Left lung (tissue), 10 donors: Measurements from ENCODE around the gene ACTBL2. TPM values are rescaled to one million over a fixed set of nuclear protein-coding genes. Genes with fewer than 3 reads are reported as not detected.

Experiments used
- ATAC-seq: fragments of 200-7000 bp; cut with Tn5 transposase; one replicate; pipeline ENCODE4 v1.9.1; 2020; ENCODE audit warnings: moderate library complexity
- DNase-seq, 4 donors: peaks; one replicate each; pipeline ENCODE4 v3.0.0-alpha.2; 2013 to 2020
- H3K27ac ChIP-seq, 2 donors: fragments of 200-600 bp; sonication (generic) in 1 of 2; one replicate each; pipeline versions ENCODE4 v1.5.0 to v1.8.0; 2020 to 2021
- H3K27me3 ChIP-seq, 2 donors: fragments of 200-600 bp; sonication (generic) in 1 of 2; one replicate each; pipeline versions ENCODE4 v1.5.0 to v1.8.0; 2020 to 2021
- H3K36me3 ChIP-seq, 2 donors: fragments of 200-600 bp; sonication (generic) in 1 of 2; one replicate each; pipeline versions ENCODE4 v1.5.0 to v1.8.0; 2020 to 2021
- H3K4me1 ChIP-seq, 2 donors: fragments of 200-600 bp; one replicate each; pipeline ENCODE4 v1.8.0; 2021
- H3K4me3 ChIP-seq, 2 donors: fragments of 200-600 bp; sonication (generic) in 1 of 2; one replicate each; pipeline versions ENCODE4 v1.5.0 to v1.8.0; 2020 to 2021; ENCODE audit warnings: mild to moderate bottlenecking in 1 of 2
- H3K9me3 ChIP-seq, 2 donors: fragments of 200-600 bp; sonication (generic) in 1 of 2; one replicate each; pipeline versions ENCODE4 v1.5.0 to v1.8.0; 2020 to 2021
- intact Hi-C, 2 donors: fragments of 100-400 bp; cut with DNase I; formaldehyde crosslinking; loops; one replicate each; pipeline versions ENCODE4 v1.11.2 to v1.14.2; 2022
- polyA plus RNA-seq, 6 donors: library from polyadenylated mRNA; unstranded; fragments of 120-200 nt; gene quantifications; one replicate each; pipeline ENCODE4 v1.2.1, GENCODE V29; 2013; ENCODE audit not compliant: insufficient read length in 6 of 6
- total RNA-seq, 2 donors: library from RNA; stranded (reverse); fragmentation: NEBNext Ultra II Directional; extraction: Animal tissue kit (Norgen Biotek cat#: 25700); gene quantifications; one replicate each; pipeline ENCODE4 v1.2.1, GENCODE V29; 2021
- TF ChIP-seq, protein P1 (sequence below), 2 donors: fragments of 200-600 bp; sonication (generic) in 1 of 2; IDR thresholded peaks; one replicate each; pipeline versions ENCODE4 v1.5.0 to v1.8.0; 2021; ENCODE audit warnings: antibody characterized with exemption in 2 of 2
- donor health status: DM: no; HTN: yes; CAD: no.
- donor health status: DM: no; HTN: no; CAD: no.

Gene ACTBL2
- total and polyA plus RNA-seq, 8 donors = 0.16 to 0.29 TPM; not detected in 6

DNA sequence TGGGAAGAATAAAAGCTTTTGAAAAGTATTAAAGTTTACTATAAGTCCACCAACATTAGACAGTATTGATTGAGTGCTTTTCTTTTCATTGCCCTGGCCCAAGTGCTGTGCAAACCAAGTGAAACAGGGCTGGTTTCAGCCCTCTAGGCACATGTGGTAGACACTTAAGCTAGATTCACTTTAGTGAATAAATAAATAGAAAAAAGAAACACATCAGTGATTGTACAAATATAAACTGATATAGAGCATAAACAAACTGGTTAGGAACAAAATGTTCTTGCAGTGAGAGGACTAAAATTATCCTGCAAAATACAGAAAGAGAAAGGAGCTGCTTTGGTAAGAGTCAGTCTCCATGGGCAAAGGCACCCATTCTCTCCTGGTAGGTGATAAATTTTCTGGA lies 29.7 kb downstream of the ACTBL2 start:
- TF ChIP-seq, protein P1, sequence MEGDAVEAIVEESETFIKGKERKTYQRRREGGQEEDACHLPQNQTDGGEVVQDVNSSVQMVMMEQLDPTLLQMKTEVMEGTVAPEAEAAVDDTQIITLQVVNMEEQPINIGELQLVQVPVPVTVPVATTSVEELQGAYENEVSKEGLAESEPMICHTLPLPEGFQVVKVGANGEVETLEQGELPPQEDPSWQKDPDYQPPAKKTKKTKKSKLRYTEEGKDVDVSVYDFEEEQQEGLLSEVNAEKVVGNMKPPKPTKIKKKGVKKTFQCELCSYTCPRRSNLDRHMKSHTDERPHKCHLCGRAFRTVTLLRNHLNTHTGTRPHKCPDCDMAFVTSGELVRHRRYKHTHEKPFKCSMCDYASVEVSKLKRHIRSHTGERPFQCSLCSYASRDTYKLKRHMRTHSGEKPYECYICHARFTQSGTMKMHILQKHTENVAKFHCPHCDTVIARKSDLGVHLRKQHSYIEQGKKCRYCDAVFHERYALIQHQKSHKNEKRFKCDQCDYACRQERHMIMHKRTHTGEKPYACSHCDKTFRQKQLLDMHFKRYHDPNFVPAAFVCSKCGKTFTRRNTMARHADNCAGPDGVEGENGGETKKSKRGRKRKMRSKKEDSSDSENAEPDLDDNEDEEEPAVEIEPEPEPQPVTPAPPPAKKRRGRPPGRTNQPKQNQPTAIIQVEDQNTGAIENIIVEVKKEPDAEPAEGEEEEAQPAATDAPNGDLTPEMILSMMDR (IDR thresholded peaks at IDR 0.05) = no peak
- no peak overlapping the region for H3K4me3 ChIP-seq
- H3K9me3 ChIP-seq = no peaks in the 10 kb centered on the region
- H3K36me3 ChIP-seq = no peaks in the 10 kb centered on the region
- no peak for DNase-seq
- H3K27me3 ChIP-seq = no peaks in the 10 kb centered on the region
- no peak overlapping the region for H3K27ac ChIP-seq
- intact Hi-C loops = no loop called here
- no peaks in the 10 kb centered on the region for H3K4me1 ChIP-seq
- no peak for ATAC-seq

- Histone ChIP-seq H3K9me3 (no peaks in the 10 kb centered on the region), H3K4me3 (no peak overlapping the region), H3K27ac (no peak overlapping the region), H3K27me3 (no peaks in the 10 kb centered on the region), H3K36me3 (no peaks in the 10 kb centered on the region), H3K4me1 (no peaks in the 10 kb centered on the region)
- DNase-seq (no peak), ATAC-seq (no peak)
- intact Hi-C loops = no loop called here
- TF ChIP-seq, protein P1 (IDR thresholded peaks at IDR 0.05) = no peak
These were observed 31.4 kb downstream of the ACTBL2 start for GRCh38 chr5:57450991-57451876.

- no peaks in the 10 kb centered on the region for H3K9me3 ChIP-seq
- no peaks in the 10 kb centered on the region for H3K36me3 ChIP-seq
- H3K4me1 ChIP-seq = no peaks in the 10 kb centered on the region
- DNase-seq (no peak), ATAC-seq (no peak)
- intact Hi-C loops = no loop called here
- H3K27ac ChIP-seq = no peak overlapping the region
- H3K27me3 ChIP-seq = no peaks in the 10 kb centered on the region
- no peak overlapping the region for H3K4me3 ChIP-seq
- TF ChIP-seq, protein P1 (IDR thresholded peaks at IDR 0.05) = no peak
These were observed 33.9 kb downstream of the ACTBL2 start for GRCh38 chr5:57448751-57449150.

DNA sequence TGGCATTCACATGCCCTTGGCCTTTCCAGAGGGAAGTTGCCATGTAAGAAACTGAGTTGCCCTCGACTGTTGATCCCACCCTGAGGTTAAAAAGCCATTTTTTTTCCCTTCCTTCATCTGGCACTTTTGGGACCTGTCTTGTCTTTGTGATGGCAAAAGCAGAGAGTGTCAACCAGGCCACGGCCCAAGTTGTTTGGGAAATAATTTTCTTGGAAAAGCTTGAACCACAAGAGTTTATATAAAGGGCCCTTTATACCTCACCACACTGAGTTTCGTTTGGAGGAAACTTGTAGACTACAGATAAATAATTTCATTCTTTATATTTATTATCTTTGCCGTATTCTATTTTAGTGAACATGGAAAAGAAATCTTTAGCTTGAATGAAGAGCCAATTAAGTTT lies 34.3 kb downstream of the ACTBL2 start:
- ATAC-seq (no peak), DNase-seq (no peak)
- intact Hi-C loops = no loop called here
- H3K4me3 ChIP-seq = no peak overlapping the region
- TF ChIP-seq, protein P1 (IDR thresholded peaks at IDR 0.05) = no peak
- H3K4me1 ChIP-seq = no peaks in the 10 kb centered on the region
- H3K27ac ChIP-seq = no peak overlapping the region
- H3K9me3 ChIP-seq = no peaks in the 10 kb centered on the region
- H3K27me3 ChIP-seq = no peaks in the 10 kb centered on the region
- H3K36me3 ChIP-seq = no peaks in the 10 kb centered on the region

DNA sequence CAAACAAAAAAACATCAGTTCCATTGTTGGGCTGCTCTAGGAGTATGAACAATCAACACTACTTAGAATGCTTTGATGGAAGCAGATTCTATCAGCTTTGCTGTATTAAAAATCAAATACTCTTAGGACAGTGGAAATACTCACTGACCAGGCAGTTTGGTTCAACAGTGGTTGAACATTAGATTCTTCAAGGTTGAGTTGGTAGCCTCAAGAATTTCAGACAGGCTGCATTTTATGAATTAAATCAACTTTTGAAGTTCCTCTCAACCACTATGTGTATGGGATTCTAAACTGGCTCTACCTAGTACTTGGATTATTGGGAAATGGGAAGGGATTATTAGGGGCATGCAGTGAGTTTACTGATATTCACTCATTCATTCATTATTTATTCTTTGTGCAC lies 35.0 kb downstream of the ACTBL2 start:
- intact Hi-C loops = no loop called here
- no peak for ATAC-seq

More for the DNA sequence above, 35.0 kb downstream of the ACTBL2 start:
- Histone ChIP-seq H3K27me3 (no peaks in the 10 kb centered on the region), H3K9me3 (no peaks in the 10 kb centered on the region), H3K4me1 (no peaks in the 10 kb centered on the region), H3K36me3 (no peaks in the 10 kb centered on the region), H3K27ac (no peak overlapping the region), H3K4me3 (no peak overlapping the region)
- TF ChIP-seq, protein P1 (IDR thresholded peaks at IDR 0.05) = no peak
- no peak for DNase-seq
